GM12878 (cell line): ENCODE measurements around the gene FFAR4. TPM values are rescaled to one million over a fixed set of nuclear protein-coding genes. Genes with fewer than 3 reads are reported as not detected.

ENCODE experiments used
- ATAC-seq: fragments of 200-7000 bp; cut with Tn5 transposase; 3 replicates; pipeline ENCODE4 v1.9.1; 2020; ENCODE audit warnings: mild to moderate bottlenecking, moderate library complexity
- BruUV-seq: library from RNA; stranded (reverse); fragments of 400-500 nt; replicated peaks from 2 replicates; lab custom pipeline; 2021; lab: Mats Ljungman, UMichigan
- CTCF ChIA-PET: fragments of 300-600 bp; sonication (Branson Sonifier 250); formaldehyde crosslinking; extraction: SDS; loops from one replicate; lab custom pipeline; 2021; ENCODE audit warnings: inconsistent platforms; lab: Yijun Ruan, JAX
- POLR2A ChIA-PET: fragments of 350-600 bp; formaldehyde crosslinking; extraction: SDS; loops from one replicate; lab custom pipeline; 2021; ENCODE audit warnings: inconsistent platforms; lab: Charles Lee
- RAD21 ChIA-PET: fragments of 300-600 bp; sonication (Branson Sonifier 250); formaldehyde crosslinking; loops from one replicate; lab custom pipeline; 2023; ENCODE audit warnings: antibody characterized with exemption; ENCODE audit not compliant: unreplicated experiment; lab: Charles Lee
- SMC1A ChIA-PET: fragments of 300-600 bp; sonication (Branson Sonifier 250); formaldehyde crosslinking; loops from one replicate; lab custom pipeline; 2023; ENCODE audit not compliant: unreplicated experiment, uncharacterized antibody; lab: Charles Lee
- DNase-seq: peaks from one replicate; pipeline ENCODE4 v3.0.0-alpha.2; 2011; ENCODE audit warnings: low read depth, low spot score
- FAIRE-seq: peaks from 3 replicates; lab custom pipeline; 2011; peaks lifted over from hg19 to GRCh38; lab: Jason Lieb, UNC
- H2AFZ ChIP-seq: 2 replicates; pipeline ENCODE4 v1.6.0; 2011; ENCODE audit warnings: low read depth, low read length, control low read depth; ENCODE audit not compliant: control insufficient read depth
- H3K27ac ChIP-seq: 2 replicates; pipeline ENCODE4 v1.5.1; 2011; ENCODE audit warnings: control low read depth; ENCODE audit not compliant: control insufficient read depth, insufficient read depth
- H3K27me3 ChIP-seq, 2 experiments: replicated peaks in 1 of 2; 2 replicates each; pipeline versions ENCODE4 v1.6.0 to v1.6.1; 2011; ENCODE audit warnings: low read length in 1 of 2; ENCODE audit not compliant: control insufficient read depth in 2 of 2, insufficient read depth in 2 of 2
- H3K36me3 ChIP-seq, 2 experiments: 2 replicates each; pipeline ENCODE4 v1.5.1; 2011; ENCODE audit warnings: low read length in 1 of 2; ENCODE audit not compliant: control insufficient read depth in 2 of 2, insufficient read depth in 2 of 2
- H3K4me1 ChIP-seq: 2 replicates; pipeline ENCODE4 v1.6.1; 2011; ENCODE audit warnings: mild to moderate bottlenecking, low read length, moderate library complexity, mixed read lengths; ENCODE audit not compliant: control insufficient read depth, insufficient read depth
- H3K4me2 ChIP-seq: 2 replicates; pipeline ENCODE4 v1.6.0; 2011; ENCODE audit warnings: control low read depth; ENCODE audit not compliant: control insufficient read depth, insufficient read depth
- H3K4me3 ChIP-seq: fragments of 200-600 bp; sonication (generic); 2 replicates; pipeline ENCODE4 v1.5.1; 2016
- H3K79me2 ChIP-seq: 2 replicates; pipeline ENCODE4 v1.6.0; 2011; ENCODE audit warnings: low read length; ENCODE audit not compliant: control insufficient read depth, insufficient read depth
- H3K9ac ChIP-seq: 2 replicates; pipeline ENCODE4 v1.8.0; 2011; ENCODE audit warnings: low read length, control low read depth, mixed read lengths; ENCODE audit not compliant: control insufficient read depth, insufficient read depth
- H3K9me3 ChIP-seq: replicated peaks from 3 replicates; pipeline ENCODE4 v1.5.1; 2011; ENCODE audit warnings: mild to moderate bottlenecking, low read length; ENCODE audit not compliant: control insufficient read depth, insufficient read depth
- H4K20me1 ChIP-seq: 2 replicates; pipeline ENCODE4 v1.6.0; 2011; ENCODE audit not compliant: control insufficient read depth, insufficient read depth
- EZH2 ChIP-seq: IDR thresholded peaks from 2 replicates; pipeline ENCODE4 v1.6.1; 2012; ENCODE audit warnings: low read depth, mild to moderate bottlenecking, control low read depth, inconsistent platforms, low read length, borderline replicate concordance; ENCODE audit not compliant: control insufficient read depth
- FOXM1 ChIP-seq: IDR thresholded peaks from 2 replicates; pipeline ENCODE4 v1.6.1; 2012; ENCODE audit warnings: low read depth, mild to moderate bottlenecking, inconsistent platforms, low read length, moderate library complexity
- HDGF ChIP-seq: fragments of 450-650 bp; IDR thresholded peaks from 2 replicates; pipeline ENCODE4 v1.6.1; 2016; ENCODE audit warnings: antibody characterized with exemption
- KDM1A ChIP-seq: fragments of 200-600 bp; sonication (generic); IDR thresholded peaks from 2 replicates; pipeline ENCODE4 v1.6.1; 2016; ENCODE audit warnings: borderline replicate concordance
- NFYA ChIP-seq: IDR thresholded peaks from 2 replicates; pipeline ENCODE4 v1.6.1; 2011; ENCODE audit warnings: low read depth, mild to moderate bottlenecking, low read length, improper control_type of control experiment, borderline replicate concordance
- WRNIP1 ChIP-seq: IDR thresholded peaks from 2 replicates; pipeline ENCODE4 v1.6.1; 2011; ENCODE audit warnings: low read depth, low read length, improper control_type of control experiment, borderline replicate concordance
- WGBS: methylation state at CpG from one replicate; pipeline ENCODE4 v1.1.6; 2016; ENCODE audit warnings: low lambda C conversion rate; ENCODE audit not compliant: insufficient replicate concordance, insufficient coverage; ENCODE audit errors: missing lambda C conversion rate; 5-methylcytosine and 5-hydroxymethylcytosine counted together
- in situ Hi-C: fragments of 300-500 bp; cut with MboI; formaldehyde crosslinking; loops from 9 replicates; pipeline ENCODE4 v1.14.3; 2018; ENCODE audit warnings: mixed read lengths
- intact Hi-C: fragments of 100-400 bp; cut with micrococcal nuclease; formaldehyde crosslinking; loops from one replicate; pipeline ENCODE4 v1.14.2; 2022; ENCODE audit not compliant: unreplicated experiment
- polyA plus RNA-seq, 11 experiments: library from polyadenylated mRNA; depleted of rRNA in 4 of 11; unstranded in 6 of 11; stranded (reverse) in 5 of 11; fragments of >200 nt; fragmentation: Nextera tagmentation in 4 of 11; fragmentation: Illumina TruSeq in 1 of 11; extraction: Ambion mirVana in 4 of 11; extraction: Trizol in 1 of 11; gene quantifications; 1 replicate in 1 of 11; 2 replicates in 10 of 11; pipeline versions ENCODE4 v1.2.1 to v1.2.3, GENCODE V29; 2011 to 2016; ENCODE audit warnings: inconsistent platforms in 2 of 11, missing spikeins in 2 of 11, low read depth in 1 of 11
- total RNA-seq, 4 experiments: library from RNA; depleted of rRNA in 3 of 4; stranded (reverse); fragments of >200 nt in 3 of 4; fragmentation: Illumina TruSeq in 1 of 4; extraction: Trizol in 1 of 4; gene quantifications; 2 replicates each; pipeline versions ENCODE4 v1.2.1 to v1.2.3, GENCODE V29; 2013 to 2021
- TF ChIP-seq, protein P1 (sequence below): fragments of 450-650 bp; conservative IDR thresholded peaks from 2 replicates; pipeline ENCODE4 v1.6.1; 2017; ENCODE audit warnings: mild to moderate bottlenecking, moderate library complexity
- TF ChIP-seq, protein P2 (sequence below): IDR thresholded peaks from 2 replicates; pipeline ENCODE4 v1.6.1; 2012; ENCODE audit warnings: low read length, inconsistent platforms

Gene FFAR4
- total and polyA plus RNA-seq, 10 of the 15 experiments (the other 5 are each of a cell fraction or from before 2014, with no cell fraction given), result not detected

DNA sequence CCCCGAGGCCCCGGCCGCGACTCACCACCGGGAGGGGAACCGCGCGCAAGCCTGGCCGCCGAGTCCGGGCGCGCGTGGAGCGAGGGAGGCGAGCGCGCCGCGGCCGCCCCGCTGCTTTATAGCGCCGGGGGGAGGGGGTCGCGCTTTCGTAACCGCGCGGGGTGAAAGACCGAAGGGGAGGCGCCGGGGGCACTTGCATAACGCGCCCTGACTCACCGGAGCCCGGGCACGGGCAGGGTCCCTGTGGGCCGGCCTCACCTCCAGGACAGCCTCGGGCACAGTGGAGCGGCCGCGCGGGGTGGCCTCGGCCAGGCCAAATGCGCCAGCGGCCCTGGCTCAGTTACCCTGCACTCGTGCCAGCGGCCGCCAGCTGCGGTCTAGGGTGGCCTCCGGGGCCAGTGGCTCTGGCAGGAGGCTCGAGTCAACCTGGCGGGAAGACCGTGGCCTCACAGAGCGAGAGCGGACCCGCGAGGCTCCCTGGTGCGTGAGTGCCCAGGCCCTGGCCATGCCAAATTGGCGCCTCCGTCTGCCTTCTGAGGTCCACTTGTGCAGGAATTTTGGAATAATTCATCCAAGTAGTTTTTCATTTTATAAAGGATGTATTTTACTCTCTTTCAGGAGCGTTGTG, 34.8 kb downstream of the FFAR4 start, which contains the start of gene RBP4:
Gene RBP4 (minus strand): TSS at position 90 of the 628 bp plus-strand sequence. CDS start 207 bp downstream, outside the sequence.
- no peak within 1 kb of the TSS for H3K4me2 ChIP-seq
- no peak for FAIRE-seq
- RAD21 ChIA-PET, result no interaction called here

More for the DNA sequence above, 34.8 kb downstream of the FFAR4 start, which contains the start of gene RBP4:
- TF ChIP-seq FOXM1 (no peak), EZH2 (no peak), NFYA (no peak), HDGF (no peak), WRNIP1 (no peak), KDM1A (no peak)
- TF ChIP-seq, protein P1, sequence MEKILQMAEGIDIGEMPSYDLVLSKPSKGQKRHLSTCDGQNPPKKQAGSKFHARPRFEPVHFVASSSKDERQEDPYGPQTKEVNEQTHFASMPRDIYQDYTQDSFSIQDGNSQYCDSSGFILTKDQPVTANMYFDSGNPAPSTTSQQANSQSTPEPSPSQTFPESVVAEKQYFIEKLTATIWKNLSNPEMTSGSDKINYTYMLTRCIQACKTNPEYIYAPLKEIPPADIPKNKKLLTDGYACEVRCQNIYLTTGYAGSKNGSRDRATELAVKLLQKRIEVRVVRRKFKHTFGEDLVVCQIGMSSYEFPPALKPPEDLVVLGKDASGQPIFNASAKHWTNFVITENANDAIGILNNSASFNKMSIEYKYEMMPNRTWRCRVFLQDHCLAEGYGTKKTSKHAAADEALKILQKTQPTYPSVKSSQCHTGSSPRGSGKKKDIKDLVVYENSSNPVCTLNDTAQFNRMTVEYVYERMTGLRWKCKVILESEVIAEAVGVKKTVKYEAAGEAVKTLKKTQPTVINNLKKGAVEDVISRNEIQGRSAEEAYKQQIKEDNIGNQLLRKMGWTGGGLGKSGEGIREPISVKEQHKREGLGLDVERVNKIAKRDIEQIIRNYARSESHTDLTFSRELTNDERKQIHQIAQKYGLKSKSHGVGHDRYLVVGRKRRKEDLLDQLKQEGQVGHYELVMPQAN, result no peak
- TF ChIP-seq, protein P2, sequence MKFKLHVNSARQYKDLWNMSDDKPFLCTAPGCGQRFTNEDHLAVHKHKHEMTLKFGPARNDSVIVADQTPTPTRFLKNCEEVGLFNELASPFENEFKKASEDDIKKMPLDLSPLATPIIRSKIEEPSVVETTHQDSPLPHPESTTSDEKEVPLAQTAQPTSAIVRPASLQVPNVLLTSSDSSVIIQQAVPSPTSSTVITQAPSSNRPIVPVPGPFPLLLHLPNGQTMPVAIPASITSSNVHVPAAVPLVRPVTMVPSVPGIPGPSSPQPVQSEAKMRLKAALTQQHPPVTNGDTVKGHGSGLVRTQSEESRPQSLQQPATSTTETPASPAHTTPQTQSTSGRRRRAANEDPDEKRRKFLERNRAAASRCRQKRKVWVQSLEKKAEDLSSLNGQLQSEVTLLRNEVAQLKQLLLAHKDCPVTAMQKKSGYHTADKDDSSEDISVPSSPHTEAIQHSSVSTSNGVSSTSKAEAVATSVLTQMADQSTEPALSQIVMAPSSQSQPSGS, result no peak
- H3K79me2 ChIP-seq, result no peaks in the 10 kb centered on the region
- no peaks in the 10 kb centered on the region for H3K9me3 ChIP-seq
- H3K4me3 ChIP-seq, result no peak within 1 kb of the TSS
- ChIA-PET SMC1A (no interaction called here), POLR2A (no interaction called here), CTCF (no interaction called here)
- H3K27me3 ChIP-seq, result peaks cover 6% of the 10 kb centered on the region in 2 experiments; a peak in 3 of 4 replicates
- no peak within 1 kb of the TSS for H3K9ac ChIP-seq
- no peak within 1 kb of the TSS for H2AFZ ChIP-seq
- no peaks in the 10 kb centered on the region for H3K36me3 ChIP-seq
- no peak for DNase-seq
- H3K4me1 ChIP-seq, result no peaks in the 10 kb centered on the region
- in situ Hi-C loops, result no loop called here
- WGBS, result 24% methylated on average over 38 of the region's 63 CpGs
- H4K20me1 ChIP-seq, result no peaks in the 10 kb centered on the region
- BruUV-seq, result no TSS peak
- intact Hi-C loops, result no loop called here
- no peak for ATAC-seq
- no peak within 1 kb of the TSS for H3K27ac ChIP-seq
